C4-2B (cell line): Measurements from ENCODE around the gene CAPN7.
"Not testable (repeated sequence)": the region's sequence is repeated elsewhere in the genome, so short reads cannot be mapped to it uniquely, and the experiment has no call there.

Experiments used
- H3K27ac ChIP-seq: fragments of 450-650 bp; 2 replicates; pipeline ENCODE4 v1.5.1; 2017
- ZFX ChIP-seq: fragments of 450-650 bp; IDR thresholded peaks from 2 replicates; pipeline ENCODE4 v1.6.1; 2017
- TF ChIP-seq, protein P1 (sequence below): fragments of 450-650 bp; conservative IDR thresholded peaks from 2 replicates; pipeline ENCODE4 v1.5.1; 2017; ENCODE audit warnings: mild to moderate bottlenecking

The CAPN7 gene

DNA sequence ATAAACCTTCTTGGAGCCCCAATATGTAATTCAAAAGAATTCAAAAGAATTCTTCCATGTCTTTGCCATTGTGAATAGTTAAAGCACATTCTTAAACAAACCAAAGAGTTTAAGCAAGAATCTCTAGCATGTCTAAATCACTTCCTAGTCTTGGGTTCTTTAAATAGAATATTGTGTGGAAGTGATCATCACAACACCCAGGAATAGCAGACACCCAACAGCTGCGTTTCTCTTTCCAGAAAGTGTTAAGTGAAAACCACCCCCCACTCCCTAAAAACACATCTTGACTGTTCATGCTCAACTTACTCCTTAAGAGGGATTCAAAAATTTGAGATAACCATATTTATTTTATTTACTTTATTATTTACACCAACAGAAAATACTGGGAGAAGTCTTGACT lies 24.1 kb upstream of the CAPN7 start:
- no peak overlapping the region for H3K27ac ChIP-seq
- TF ChIP-seq ZFX: no peak
- TF ChIP-seq, protein P1, sequence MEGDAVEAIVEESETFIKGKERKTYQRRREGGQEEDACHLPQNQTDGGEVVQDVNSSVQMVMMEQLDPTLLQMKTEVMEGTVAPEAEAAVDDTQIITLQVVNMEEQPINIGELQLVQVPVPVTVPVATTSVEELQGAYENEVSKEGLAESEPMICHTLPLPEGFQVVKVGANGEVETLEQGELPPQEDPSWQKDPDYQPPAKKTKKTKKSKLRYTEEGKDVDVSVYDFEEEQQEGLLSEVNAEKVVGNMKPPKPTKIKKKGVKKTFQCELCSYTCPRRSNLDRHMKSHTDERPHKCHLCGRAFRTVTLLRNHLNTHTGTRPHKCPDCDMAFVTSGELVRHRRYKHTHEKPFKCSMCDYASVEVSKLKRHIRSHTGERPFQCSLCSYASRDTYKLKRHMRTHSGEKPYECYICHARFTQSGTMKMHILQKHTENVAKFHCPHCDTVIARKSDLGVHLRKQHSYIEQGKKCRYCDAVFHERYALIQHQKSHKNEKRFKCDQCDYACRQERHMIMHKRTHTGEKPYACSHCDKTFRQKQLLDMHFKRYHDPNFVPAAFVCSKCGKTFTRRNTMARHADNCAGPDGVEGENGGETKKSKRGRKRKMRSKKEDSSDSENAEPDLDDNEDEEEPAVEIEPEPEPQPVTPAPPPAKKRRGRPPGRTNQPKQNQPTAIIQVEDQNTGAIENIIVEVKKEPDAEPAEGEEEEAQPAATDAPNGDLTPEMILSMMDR: no peak

DNA sequence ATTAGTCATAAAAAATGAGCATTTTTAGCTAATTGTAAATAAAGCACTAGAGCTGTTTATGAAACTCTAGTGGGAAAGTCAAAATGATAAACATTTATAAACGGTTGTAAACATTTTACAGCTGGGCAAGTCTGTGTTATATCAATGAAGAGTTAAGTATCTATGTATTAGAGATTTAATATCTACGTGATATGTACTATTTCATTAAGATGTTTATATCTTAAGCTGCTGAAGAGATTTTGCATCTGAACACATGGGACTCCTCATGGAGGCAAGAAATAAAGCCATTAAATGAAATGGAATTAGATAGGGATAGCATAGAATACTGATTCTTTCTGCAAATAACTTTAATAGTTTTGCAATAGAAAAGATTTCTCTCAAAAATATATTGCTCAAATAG lies 23.0 kb upstream of the CAPN7 start:
- no peak overlapping the region for H3K27ac ChIP-seq
- TF ChIP-seq ZFX: no peak
- TF ChIP-seq, protein P1: no peak

DNA sequence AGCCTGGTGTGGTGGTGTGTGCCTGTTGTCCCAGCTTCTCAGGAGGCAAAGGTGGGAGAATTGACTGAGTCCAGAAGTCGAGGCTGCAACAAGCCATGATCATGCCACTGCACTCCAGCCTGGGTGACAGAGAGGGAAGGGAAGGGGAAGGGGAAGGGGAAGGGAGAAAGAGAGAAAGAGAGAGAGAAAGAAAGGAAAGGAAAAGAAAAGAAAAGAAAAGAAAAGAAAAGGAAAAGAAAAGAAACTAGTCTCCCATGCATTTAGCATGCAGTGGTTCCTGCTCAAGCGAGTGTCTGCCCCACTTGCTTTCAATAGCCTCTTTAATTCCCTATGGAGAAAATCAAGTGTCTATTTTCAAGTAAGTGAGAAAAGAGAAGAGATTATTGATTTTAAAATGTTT lies 20.6 kb upstream of the CAPN7 start:
- TF ChIP-seq, protein P1: no peak
- H3K27ac ChIP-seq: no peak overlapping the region

DNA sequence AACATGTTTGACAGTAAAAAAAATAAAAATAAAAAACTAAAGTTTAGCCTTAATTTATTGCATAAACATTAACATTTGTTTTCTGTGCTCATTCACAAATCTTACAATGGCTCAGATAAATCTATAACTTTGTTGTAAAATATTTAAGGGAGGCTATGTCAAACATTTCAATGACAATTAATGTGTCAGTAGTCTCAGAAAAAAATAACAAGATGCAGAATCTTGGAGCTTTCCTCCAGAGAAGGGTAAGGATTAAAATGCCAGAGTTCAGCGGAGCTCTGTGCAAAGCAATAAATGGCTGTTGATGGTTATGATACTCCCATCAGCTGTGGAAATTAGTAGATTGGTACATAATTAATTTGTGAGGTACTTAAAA lies 20.0 kb upstream of the CAPN7 start:
- TF ChIP-seq, protein P1: no peak
- no peak for TF ChIP-seq ZFX
- no peak overlapping the region for H3K27ac ChIP-seq

DNA sequence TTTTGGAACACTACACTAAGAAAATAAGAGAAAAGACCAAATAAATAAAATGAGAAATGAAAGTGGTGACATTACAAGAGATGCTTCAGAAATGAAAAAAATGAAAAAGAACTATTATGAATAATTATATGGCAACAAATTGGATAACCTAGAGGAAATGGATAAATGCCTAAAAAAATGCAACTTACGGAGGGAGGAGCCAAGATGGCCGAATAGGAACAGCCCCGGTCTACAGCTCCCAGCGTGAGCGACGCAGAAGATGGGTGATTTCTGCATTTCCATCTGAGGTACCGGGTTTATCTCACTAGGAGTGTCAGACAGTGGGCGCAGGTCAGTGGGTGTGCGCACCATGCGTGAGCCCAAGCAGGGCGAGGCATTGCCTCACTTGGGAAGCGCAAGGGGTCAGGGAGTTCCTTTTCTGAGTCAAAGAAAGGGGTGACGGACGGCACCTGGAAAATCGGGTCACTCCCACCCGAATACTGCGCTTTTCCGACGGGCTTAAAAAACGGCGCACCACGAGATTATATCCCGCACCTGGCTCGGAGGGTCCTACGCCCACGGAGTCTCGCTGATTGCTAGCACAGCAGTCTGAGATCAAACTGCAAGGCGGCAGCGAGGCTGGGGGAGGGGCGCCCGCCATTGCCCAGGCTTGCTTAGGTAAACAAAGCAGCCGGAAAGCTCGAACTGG lies 19.4 kb upstream of the CAPN7 start:
- H3K27ac ChIP-seq: not testable (repeated sequence)

DNA sequence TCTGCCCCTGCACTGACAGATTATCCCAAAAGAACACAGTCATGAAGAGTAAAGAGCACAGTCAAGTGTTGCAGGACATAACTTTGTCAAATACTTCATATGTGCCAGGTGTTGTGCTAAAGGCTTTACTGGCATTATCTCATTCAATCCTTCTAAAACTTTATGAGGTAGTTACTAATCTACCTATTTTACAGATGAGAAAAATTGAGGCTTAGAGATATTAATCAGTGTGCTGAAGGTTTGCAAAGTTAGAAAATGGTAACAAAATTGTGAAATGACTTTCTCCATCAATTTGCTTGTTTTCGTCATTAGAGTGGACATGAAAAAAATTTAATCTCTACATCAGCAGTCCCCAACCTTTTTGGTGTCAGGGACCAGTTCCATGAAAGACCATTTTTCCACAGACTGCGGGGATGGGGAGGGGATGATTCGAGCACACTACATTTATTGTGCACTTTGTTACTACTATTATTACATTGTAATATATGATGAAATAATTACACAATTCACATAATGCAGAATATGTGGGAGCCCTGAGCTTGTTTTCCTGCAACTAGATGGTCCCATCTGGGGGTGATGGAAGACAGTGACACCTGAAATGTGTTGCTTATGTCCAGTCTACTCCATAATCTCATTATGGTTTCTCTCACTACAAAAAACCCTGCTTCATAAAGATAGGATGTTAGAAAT lies 8.6 kb upstream of the CAPN7 start:
- H3K27ac ChIP-seq: no peak overlapping the region
- TF ChIP-seq, protein P1: no peak
- TF ChIP-seq ZFX: no peak

DNA sequence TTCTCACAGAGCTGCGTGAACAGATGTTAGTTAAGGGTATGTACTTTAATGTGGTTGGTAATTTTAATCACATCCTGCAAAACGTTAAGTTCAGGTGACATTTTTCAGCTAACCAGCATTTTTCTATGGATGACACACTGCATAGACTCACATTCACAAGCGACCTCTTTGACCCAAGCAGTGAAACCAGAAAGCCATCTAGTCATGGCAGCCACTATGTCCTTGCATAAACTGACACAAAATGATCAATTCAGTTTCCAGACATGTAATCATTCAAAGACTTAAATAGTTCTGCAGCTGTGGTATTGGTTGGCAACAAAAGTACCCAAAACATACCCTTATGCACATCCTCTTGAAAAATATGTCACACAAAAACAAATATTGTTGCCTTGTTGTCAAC lies 7.4 kb upstream of the CAPN7 start:
- TF ChIP-seq ZFX: no peak
- TF ChIP-seq, protein P1: no peak

More for the DNA sequence above, 7.4 kb upstream of the CAPN7 start:
- no peak overlapping the region for H3K27ac ChIP-seq
